Central memory CD4-positive, alpha-beta T cell (primary cell): Measurements from ENCODE around the gene CDC42BPB.

Source experiments
- DNase-seq: peaks from one replicate; pipeline ENCODE4 v3.0.0; 2022

Gene CDC42BPB

GRCh38 chr14:102984336-102985102 lies 72.8 kb downstream of the CDC42BPB start:
- DNase-seq: no peak

- no peak for DNase-seq
Measured at GRCh38 chr14:102983496-102983895, 73.9 kb downstream of the CDC42BPB start.

- DNase-seq: no peak
Measured at GRCh38 chr14:102982852-102983470, 74.4 kb downstream of the CDC42BPB start.

GRCh38 chr14:102980409-102980810 lies 76.9 kb downstream of the CDC42BPB start:
- no peak for DNase-seq

GRCh38 chr14:102979406-102979805 lies 77.9 kb downstream of the CDC42BPB start:
- no peak for DNase-seq

GRCh38 chr14:102977475-102977874 lies 79.9 kb downstream of the CDC42BPB start:
- no peak for DNase-seq

GRCh38 chr14:102975662-102976061 lies 81.7 kb downstream of the CDC42BPB start:
- no peak for DNase-seq

- DNase-seq: no peak
Measured at GRCh38 chr14:102973706-102974285, 83.6 kb downstream of the CDC42BPB start.

- DNase-seq: no peak
Measured at GRCh38 chr14:102971836-102972606, 85.3 kb downstream of the CDC42BPB start.

- DNase-seq: no peak
Measured at GRCh38 chr14:102971314-102971713, 86.0 kb downstream of the CDC42BPB start.

- DNase-seq: no peak
Measured at GRCh38 chr14:102970496-102970895, 86.9 kb downstream of the CDC42BPB start.

- no peak for DNase-seq
Measured at GRCh38 chr14:102969901-102970300, 87.4 kb downstream of the CDC42BPB start.

GRCh38 chr14:102969060-102969791 lies 88.1 kb downstream of the CDC42BPB start:
- no peak for DNase-seq

- no peak for DNase-seq
Measured at GRCh38 chr14:102968306-102968705, 89.0 kb downstream of the CDC42BPB start.

GRCh38 chr14:102967506-102967795 lies 89.9 kb downstream of the CDC42BPB start:
- DNase-seq: no peak

- DNase-seq: no peak
Measured at GRCh38 chr14:102966681-102967505, 90.5 kb downstream of the CDC42BPB start.

- no peak for DNase-seq
Measured at GRCh38 chr14:102965971-102966655, 91.2 kb downstream of the CDC42BPB start.

GRCh38 chr14:102965282-102965681 lies 92.1 kb downstream of the CDC42BPB start:
- DNase-seq: no peak

GRCh38 chr14:102964152-102964730 lies 93.1 kb downstream of the CDC42BPB start:
- no peak for DNase-seq

- no peak for DNase-seq
Measured at GRCh38 chr14:102962111-102962627, 95.2 kb downstream of the CDC42BPB start.

- DNase-seq: no peak
Measured at GRCh38 chr14:102958461-102958860, 98.9 kb downstream of the CDC42BPB start.
